Measurements from ENCODE around the gene FSTL5. TPM values are rescaled to one million over a fixed set of nuclear protein-coding genes. Genes with fewer than 3 reads are reported as not detected.

The FSTL5 gene
- total and polyA plus RNA-seq, 10 of the 15 experiments (the other 5 are each of a cell fraction or from before 2014, with no cell fraction given): 0.04 to 2.4 (median 0.08) TPM; not detected in 4

- no TSS peak for BruUV-seq (replicated peaks)
Observed at GRCh38 chr4:161629694-161630441, 533.9 kb downstream of the FSTL5 start.

GRCh38 chr4:161604516-161605300, 559.1 kb downstream of the FSTL5 start:
- H3K9me3 ChIP-seq (replicated peaks; ENCODE audit: control insufficient read depth, insufficient read depth, low read length): no peaks in the 10 kb centered on the region
- H4K20me1 ChIP-seq (ENCODE audit: control insufficient read depth, insufficient read depth): no peaks in the 10 kb centered on the region
- DNase-seq (ENCODE audit: low read depth, low spot score) (peak; percentile 20), FAIRE-seq (peak; percentile 23), ATAC-seq (peak; percentile 97)
- no peaks in the 10 kb centered on the region for H3K4me1 ChIP-seq (ENCODE audit: control insufficient read depth, insufficient read depth, low read length)
- H3K79me2 ChIP-seq (ENCODE audit: control insufficient read depth, insufficient read depth, low read length): no peaks in the 10 kb centered on the region
- ChIA-PET CTCF (no interaction called here), RAD21 (ENCODE audit: unreplicated experiment) (no interaction called here), SMC1A (ENCODE audit: uncharacterized antibody, unreplicated experiment) (interaction anchor here (1.2 kb wide), 1 partner anchor 12 kb away, joined by 3 read pairs; no protein-coding TSS in a partner anchor), POLR2A (no interaction called here)
- BruUV-seq (replicated peaks): no TSS peak
- intact Hi-C loops (cut with micrococcal nuclease; ENCODE audit: unreplicated experiment) (no loop called here), in situ Hi-C loops (cut with MboI) (no loop called here)
- no peak overlapping the region for H3K4me3 ChIP-seq
- H3K27ac ChIP-seq (ENCODE audit: control insufficient read depth, insufficient read depth): peak overlapping the region; percentile 18; the same call in 1 of the 2 replicates
- no peak overlapping the region for H3K9ac ChIP-seq (ENCODE audit: control insufficient read depth, insufficient read depth, low read length)
- WGBS (ENCODE audit: insufficient coverage, insufficient replicate concordance, low lambda C conversion rate, missing lambda C conversion rate): 4% methylated on average over 4 of the region's 4 CpGs
- peak overlapping the region; percentile 42; the same call in 1 of the 2 replicates for H3K4me2 ChIP-seq (ENCODE audit: control insufficient read depth, insufficient read depth)
- H3K36me3 ChIP-seq (ENCODE audit: control insufficient read depth in 2 of 2, insufficient read depth in 2 of 2, low read length in 1 of 2): no peaks in the 10 kb centered on the region
- peak overlapping the region; percentile 71 for H2AFZ ChIP-seq (ENCODE audit: control insufficient read depth, low read depth, low read length)
- no peaks in the 10 kb centered on the region for H3K27me3 ChIP-seq (replicated peaks in 1 of 2; ENCODE audit: control insufficient read depth in 2 of 2, insufficient read depth in 2 of 2, low read length in 1 of 2)
- peak; percentile 45; the same call in 1 of the 2 replicates for TF ChIP-seq MTA2 (IDR thresholded peaks at IDR 0.05; ENCODE audit: low read depth)
- TF ChIP-seq GATAD2B (conservative IDR thresholded peaks at IDR 0.05; ENCODE audit: low read depth): peak; percentile 45; the same call in 1 of the 2 replicates
- TF ChIP-seq ATF7 (IDR thresholded peaks at IDR 0.05; ENCODE audit: low read depth): 0 out of 2 replicates have a peak, but pooled peaks have one; percentile 25
- TF ChIP-seq ESRRA (IDR thresholded peaks at IDR 0.05; ENCODE audit: low read length): no peak
- TF ChIP-seq ZBED1 (IDR thresholded peaks at IDR 0.05; ENCODE audit: borderline replicate concordance): no peak
- TF ChIP-seq MEF2A (IDR thresholded peaks at IDR 0.05; ENCODE audit: insufficient read depth, low read depth, low read length): no peak
- TF ChIP-seq RFX5 (IDR thresholded peaks at IDR 0.05; ENCODE audit: low read depth, low read length): no peak
- TF ChIP-seq SKIL (IDR thresholded peaks at IDR 0.05; ENCODE audit: low read depth, poor library complexity, severe bottlenecking): no peak
- TF ChIP-seq TCF7 (IDR thresholded peaks at IDR 0.05; ENCODE audit: borderline replicate concordance): no peak
- TF ChIP-seq SUPT20H (IDR thresholded peaks at IDR 0.05; ENCODE audit: borderline replicate concordance, control insufficient read depth, low read depth, low read length): no peak
- TF ChIP-seq SP1 (IDR thresholded peaks at IDR 0.05; ENCODE audit: low read depth, low read length): no peak
- no peak for TF ChIP-seq EP300 (IDR thresholded peaks at IDR 0.05; ENCODE audit: borderline replicate concordance in 1 of 2, control insufficient read depth in 1 of 2, low read depth in 2 of 2, low read length in 2 of 2)

More at GRCh38 chr4:161629694-161630441, 533.9 kb downstream of the FSTL5 start:
- WGBS (ENCODE audit: insufficient coverage, insufficient replicate concordance, low lambda C conversion rate, missing lambda C conversion rate): 39% methylated on average over 14 of the region's 14 CpGs
- CTCF ChIA-PET: interaction anchor here (1.4 kb wide), 1 partner anchor 11 kb away, joined by 5 read pairs; no protein-coding TSS in a partner anchor
- SMC1A ChIA-PET (ENCODE audit: uncharacterized antibody, unreplicated experiment): interaction anchor here (0.7 kb wide), 1 partner anchor 23 kb away, joined by 3 read pairs; no protein-coding TSS in a partner anchor
- no peak for ATAC-seq
- Histone ChIP-seq H3K9ac (ENCODE audit: control insufficient read depth, insufficient read depth, low read length) (no peak overlapping the region), H2AFZ (ENCODE audit: control insufficient read depth, low read depth, low read length) (no peak overlapping the region), H3K4me1 (ENCODE audit: control insufficient read depth, insufficient read depth, low read length) (no peaks in the 10 kb centered on the region), H3K4me2 (ENCODE audit: control insufficient read depth, insufficient read depth) (no peak overlapping the region), H3K9me3 (replicated peaks; ENCODE audit: control insufficient read depth, insufficient read depth, low read length) (no peaks in the 10 kb centered on the region), H3K4me3 (no peak overlapping the region), H3K36me3 (ENCODE audit: control insufficient read depth in 2 of 2, insufficient read depth in 2 of 2, low read length in 1 of 2) (no peaks in the 10 kb centered on the region), H3K27me3 (replicated peaks in 1 of 2; ENCODE audit: control insufficient read depth in 2 of 2, insufficient read depth in 2 of 2, low read length in 1 of 2) (no peaks in the 10 kb centered on the region), H3K79me2 (ENCODE audit: control insufficient read depth, insufficient read depth, low read length) (no peaks in the 10 kb centered on the region), H4K20me1 (ENCODE audit: control insufficient read depth, insufficient read depth) (no peaks in the 10 kb centered on the region), H3K27ac (ENCODE audit: control insufficient read depth, insufficient read depth) (no peak overlapping the region)
- TF ChIP-seq KDM1A (IDR thresholded peaks at IDR 0.05; ENCODE audit: borderline replicate concordance): no peak
- no peak for TF ChIP-seq LARP7 (IDR thresholded peaks at IDR 0.05)
- TF ChIP-seq BRCA1 (IDR thresholded peaks at IDR 0.05; ENCODE audit: low read depth, low read length): no peak
- no peak for TF ChIP-seq CBX5 (IDR thresholded peaks at IDR 0.05; ENCODE audit: low read depth)
- POLR2A ChIA-PET: no interaction called here
- in situ Hi-C loops (cut with MboI) (no loop called here), intact Hi-C loops (cut with micrococcal nuclease; ENCODE audit: unreplicated experiment) (no loop called here)
- FAIRE-seq: no peak
- DNase-seq (ENCODE audit: low read depth, low spot score): no peak
- RAD21 ChIA-PET (ENCODE audit: unreplicated experiment): no interaction called here

Measured in GM12878 (cell line).